ENCODE measurements around the gene CCDC61. TPM values are rescaled to one million over a fixed set of nuclear protein-coding genes. Genes with fewer than 3 reads are reported as not detected.
A peak's percentile ranks its signal among the peaks of the same experiment; 100 is the strongest.

CCDC61 gene
- total and polyA plus RNA-seq, 2 of the 8 experiments (the other 6 are each of a cell fraction or from before 2014, with no cell fraction given): 7.8 to 17.4 TPM

DNA sequence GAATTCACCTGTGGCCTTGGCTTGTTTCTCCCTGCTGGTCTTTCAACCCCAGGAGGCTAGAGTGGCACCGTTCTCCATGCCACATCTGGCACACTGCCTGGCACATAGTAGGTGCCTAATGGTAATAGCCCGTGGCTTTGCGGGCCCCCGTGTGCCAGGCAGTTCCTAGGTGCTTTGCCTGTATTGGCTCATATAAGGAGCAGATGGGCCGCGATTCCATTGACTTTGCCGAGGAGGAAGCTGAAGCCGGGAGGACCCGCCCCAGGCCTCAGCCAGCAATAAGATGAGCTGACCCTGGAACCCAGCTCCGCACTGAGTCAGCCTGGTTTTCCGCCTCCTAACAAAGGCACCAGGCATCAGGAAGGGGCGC lies 26.8 kb downstream of the CCDC61 start:
- H3K56ac ChIP-seq (replicated peaks; ENCODE audit: insufficient read length, low read depth, low read length): no peak overlapping the region
- no peak overlapping the region; a peak in 1 of 4 replicates for H3K4me2 ChIP-seq (ENCODE audit: insufficient read depth in 1 of 2, low read depth in 2 of 2, low read length in 2 of 2)
- H2BK20ac ChIP-seq (ENCODE audit: low read length): no peak overlapping the region
- ChIA-PET CTCF (ENCODE audit: partially characterized antibody) (interaction anchor here (0.6 to 17.0 kb wide), 12 partner anchors 11 to 243 kb away, joined by 3 to 250 read pairs (median 4); no protein-coding TSS in a partner anchor), POLR2A (ENCODE audit: partially characterized antibody) (interaction anchor here (1.0 to 2.7 kb wide), 7 partner anchors 11 to 361 kb away, joined by 3 to 7 read pairs (median 4); no protein-coding TSS in a partner anchor)
- peak overlapping the region; percentile 91; the same call in 1 of the 2 replicates for H4K8ac ChIP-seq (ENCODE audit: extremely low read depth, insufficient read depth, low read length)
- no peaks in the 10 kb centered on the region for H3K9me3 ChIP-seq (ENCODE audit: insufficient read depth in 2 of 2, low read depth in 1 of 2, low read length in 1 of 2)
- H3K4ac ChIP-seq (replicated peaks; ENCODE audit: insufficient read length, low read depth, low read length): no peak overlapping the region
- H2AK5ac ChIP-seq (ENCODE audit: low read depth, low read length): no peak overlapping the region
- WGBS, 2 experiments (ENCODE audit: extremely low coverage in 1 of 2, insufficient coverage in 1 of 2, insufficient read length in 1 of 2, insufficient replicate concordance in 2 of 2, low coverage in 1 of 2, low lambda C conversion rate in 2 of 2, missing lambda C conversion rate in 1 of 2): 87% methylated on average over 12 of the region's 12 CpGs; no CpG with 5 or more reads in 1 of the 2 experiments
- no peaks in the 10 kb centered on the region for H3K79me2 ChIP-seq (ENCODE audit: control insufficient read depth in 1 of 2, insufficient read depth in 2 of 2, low read length in 2 of 2)
- FAIRE-seq (no peak), DNase-seq (ENCODE audit: low read depth in 1 of 2, low spot score in 2 of 2) (no peak)
- H2BK12ac ChIP-seq (ENCODE audit: low read depth, low read length): 0 out of 2 replicates have a peak overlapping the region, but pooled peaks have one; percentile 9
- H3K27ac ChIP-seq (ENCODE audit: low read depth, low read length): no peak overlapping the region
- H3K4me1 ChIP-seq (replicated peaks in 1 of 4; ENCODE audit: control insufficient read depth in 3 of 4, insufficient read depth in 4 of 4, low read length in 3 of 4): peaks cover 0 to 14% (median 8%) of the 10 kb centered on the region in 4 experiments; a peak in 6 of 7 replicates
- peak overlapping the region; percentile 12; the same call in 1 of the 2 replicates for H2BK15ac ChIP-seq (ENCODE audit: low read length)
- H3K9ac ChIP-seq (replicated peaks in 1 of 4; ENCODE audit: extremely low read depth in 1 of 4, low read depth in 3 of 4, low read length in 3 of 4): no peak overlapping the region; a peak in 1 of 7 replicates
- H3K14ac ChIP-seq (ENCODE audit: insufficient read length): no peak overlapping the region
- H3K23me2 ChIP-seq (ENCODE audit: low read depth, low read length): no peaks in the 10 kb centered on the region
- peaks cover 2% of the 10 kb centered on the region in 2 experiments for H4K20me1 ChIP-seq (replicated peaks in 1 of 2; ENCODE audit: control insufficient read depth in 1 of 2, insufficient read depth in 2 of 2, low read length in 2 of 2)
- no peak overlapping the region for H2BK5ac ChIP-seq (ENCODE audit: low read depth, low read length)
- H2BK120ac ChIP-seq (replicated peaks; ENCODE audit: low read depth, low read length): no peak overlapping the region
- H2AFZ ChIP-seq (ENCODE audit: low read length): no peak overlapping the region
- H3K27me3 ChIP-seq (replicated peaks in 1 of 4; ENCODE audit: control insufficient read depth in 3 of 4, extremely low read depth in 1 of 4, insufficient read depth in 3 of 4, low read length in 3 of 4): 0 out of 7 replicates have a peak, but pooled peaks cover 0 to 2% (median 0%) of the 10 kb centered on the region in 4 experiments
- no peak overlapping the region for H3K18ac ChIP-seq (ENCODE audit: extremely low read depth, low read length)
- H3K23ac ChIP-seq (ENCODE audit: insufficient read length): no peak overlapping the region
- no peaks in the 10 kb centered on the region; a peak in 2 of 8 replicates for H3K36me3 ChIP-seq (ENCODE audit: control insufficient read depth in 2 of 4, insufficient read depth in 4 of 4, low read length in 3 of 4)
- no peak overlapping the region for H4K91ac ChIP-seq (replicated peaks; ENCODE audit: insufficient read length, low read length)
- no peak overlapping the region for H4K5ac ChIP-seq (ENCODE audit: insufficient read length, low read depth, low read length)
- H3K79me1 ChIP-seq (ENCODE audit: low read depth, low read length): no peaks in the 10 kb centered on the region
- no peak overlapping the region for H3K4me3 ChIP-seq (ENCODE audit: extremely low read depth in 1 of 4, insufficient read depth in 2 of 4, low read depth in 3 of 4, low read length in 4 of 4)
- no peak for TF ChIP-seq CHD2 (IDR thresholded peaks at IDR 0.05; ENCODE audit: low read length)
- TF ChIP-seq ZNF274 (IDR thresholded peaks at IDR 0.05; ENCODE audit: borderline replicate concordance, extremely low read depth, low read length): no peak

All from H1 (cell line).